HepG2 (cell line): ENCODE measurements around the gene MAPK11. TPM values are rescaled to one million over a fixed set of nuclear protein-coding genes. Genes with fewer than 3 reads are reported as not detected.

ENCODE experiments used
- AHR ChIP-seq: IDR thresholded peaks from 2 replicates; pipeline ENCODE4 v1.6.1; 2018; ENCODE audit warnings: missing genetic modification reagents, missing compliant biosample characterization
- E2F1 ChIP-seq: sonication (generic); formaldehyde crosslinking; IDR thresholded peaks from 2 replicates; pipeline ENCODE4 v1.5.0; 2020; ENCODE audit warnings: missing genetic modification reagents
- KMT2B ChIP-seq: IDR thresholded peaks from 2 replicates; pipeline ENCODE4 v1.6.1; 2016; ENCODE audit warnings: missing genetic modification reagents, missing compliant biosample characterization
- NR2C2 ChIP-seq: sonication (generic); formaldehyde crosslinking; IDR thresholded peaks from 2 replicates; pipeline ENCODE4 v1.4.0; 2020; ENCODE audit warnings: missing genetic modification reagents, mild to moderate bottlenecking, moderate library complexity, borderline replicate concordance
- PATZ1 ChIP-seq: sonication (generic); formaldehyde crosslinking; IDR thresholded peaks from 2 replicates; pipeline ENCODE4 v1.4.0; 2020; ENCODE audit warnings: missing genetic modification reagents
- PAWR ChIP-seq: sonication (generic); formaldehyde crosslinking; IDR thresholded peaks from 2 replicates; pipeline ENCODE4 v1.4.0; 2020; ENCODE audit warnings: missing genetic modification reagents, mild to moderate bottlenecking, borderline replicate concordance
- PHB2 ChIP-seq: fragments of 450-650 bp; IDR thresholded peaks from 2 replicates; pipeline ENCODE4 v1.6.1; 2018; ENCODE audit not compliant: partially characterized antibody
- POLR2G ChIP-seq: fragments of 200-400 bp; formaldehyde crosslinking; IDR thresholded peaks from 2 replicates; pipeline ENCODE4 v1.6.1; 2018; ENCODE audit warnings: mild to moderate bottlenecking, low read depth, low read length, moderate library complexity
- SIX1 ChIP-seq: sonication (generic); formaldehyde crosslinking; IDR thresholded peaks from 2 replicates; pipeline ENCODE4 v1.4.0; 2020; ENCODE audit warnings: missing genetic modification reagents, borderline replicate concordance
- SSRP1 ChIP-seq: IDR thresholded peaks from 2 replicates; pipeline ENCODE4 v1.6.1; 2016; ENCODE audit warnings: control low read depth
- TCF7L2 ChIP-seq: IDR thresholded peaks from 2 replicates; pipeline ENCODE4 v1.6.1; 2011; ENCODE audit warnings: mild to moderate bottlenecking, low read depth, low read length, moderate library complexity
- XBP1 ChIP-seq: sonication (generic); formaldehyde crosslinking; IDR thresholded peaks from 2 replicates; pipeline ENCODE4 v1.5.0; 2020; ENCODE audit warnings: missing genetic modification reagents
- ZBTB33 ChIP-seq: sonication (generic); formaldehyde crosslinking; IDR thresholded peaks from 2 replicates; pipeline ENCODE4 v1.4.0; 2020; ENCODE audit warnings: missing genetic modification reagents
- ZHX1 ChIP-seq: sonication (generic); formaldehyde crosslinking; IDR thresholded peaks from 2 replicates; pipeline ENCODE4 v1.8.1; 2022; ENCODE audit warnings: low read depth, mild to moderate bottlenecking, missing genetic modification reagents
- ZNF180 ChIP-seq: sonication (generic); formaldehyde crosslinking; IDR thresholded peaks from 2 replicates; pipeline ENCODE4 v1.4.0; 2020; ENCODE audit warnings: low read depth, missing genetic modification reagents, borderline replicate concordance
- ZNF329 ChIP-seq: sonication (generic); formaldehyde crosslinking; IDR thresholded peaks from 2 replicates; pipeline ENCODE4 v1.9.0; 2021; ENCODE audit warnings: low read depth, mild to moderate bottlenecking, missing genetic modification reagents
- ZNF44 ChIP-seq: sonication (generic); formaldehyde crosslinking; IDR thresholded peaks from 2 replicates; pipeline ENCODE4 v1.5.1; 2020; ENCODE audit warnings: mild to moderate bottlenecking, missing genetic modification reagents
- ZNF576 ChIP-seq: sonication (generic); formaldehyde crosslinking; IDR thresholded peaks from 2 replicates; pipeline ENCODE4 v1.4.0; 2020; ENCODE audit warnings: mild to moderate bottlenecking, missing genetic modification reagents
- ZNF749 ChIP-seq: sonication (generic); formaldehyde crosslinking; IDR thresholded peaks from 2 replicates; pipeline ENCODE4 v1.8.0; 2022; ENCODE audit warnings: mild to moderate bottlenecking, missing genetic modification reagents, moderate library complexity, borderline replicate concordance
- ZNF841 ChIP-seq: sonication (generic); formaldehyde crosslinking; IDR thresholded peaks from 2 replicates; pipeline ENCODE4 v1.8.1; 2023; ENCODE audit warnings: missing genetic modification reagents, borderline replicate concordance
- ZSCAN12 ChIP-seq: sonication (generic); formaldehyde crosslinking; IDR thresholded peaks from 2 replicates; pipeline ENCODE4 v1.9.0; 2021; ENCODE audit warnings: mild to moderate bottlenecking, missing genetic modification reagents
- polyA plus RNA-seq, 8 experiments: library from polyadenylated mRNA; depleted of rRNA in 3 of 8; stranded (reverse) in 7 of 8; unstranded in 1 of 8; fragments of >200 nt; fragmentation: Illumina TruSeq in 4 of 8; extraction: Trizol in 4 of 8; gene quantifications; 2 replicates each; pipeline versions ENCODE4 v1.2.1 to v1.2.3, GENCODE V29; 2011 to 2016; ENCODE audit warnings: low read depth in 4 of 8, missing spikeins in 1 of 8, mixed read lengths in 1 of 8; ENCODE audit not compliant: insufficient read depth in 1 of 8
- total RNA-seq, 5 experiments: library from RNA; depleted of rRNA; stranded (reverse); fragments of >200 nt; fragmentation: Illumina TruSeq; extraction: Trizol; gene quantifications; 2 replicates each; pipeline ENCODE4 v1.2.3, GENCODE V29; 2016; ENCODE audit warnings: low read depth in 1 of 5

MAPK11 gene
- total and polyA plus RNA-seq, 2 of the 13 experiments (the other 11 are each of a cell fraction or from before 2014, with no cell fraction given) = 0.15 to 0.17 TPM

- TF ChIP-seq ZNF180 (CRISPR knock-in tag) (no peak), ZNF749 (CRISPR knock-in tag) (0 out of 2 replicates have a peak, but pooled peaks have one; percentile 67), PATZ1 (CRISPR knock-in tag) (peak; percentile 24; the same call in 1 of the 2 replicates), ZSCAN12 (CRISPR knock-in tag) (peak; percentile 85; the same call in 1 of the 2 replicates), PAWR (CRISPR knock-in tag) (peak; percentile 47; the same call in 1 of the 2 replicates), ZNF329 (CRISPR knock-in tag) (peak; percentile 86; the same call in 1 of the 2 replicates), KMT2B (peak; percentile 92), NR2C2 (CRISPR knock-in tag) (peak; percentile 78), SIX1 (CRISPR knock-in tag) (no peak), PHB2 (no peak), ZBTB33 (CRISPR knock-in tag) (peak; percentile 44; the same call in 1 of the 2 replicates), E2F1 (CRISPR knock-in tag) (no peak), ZNF44 (peak; percentile 91), AHR (no peak), TCF7L2 (no peak), ZNF841 (CRISPR knock-in tag) (no peak), ZNF576 (no peak; the same call in 1 of the 2 replicates), ZHX1 (peak; percentile 89), POLR2G (peak; percentile 92), XBP1 (CRISPR knock-in tag) (no peak), SSRP1 (CRISPR knock-in tag) (no peak)
These were observed 25.6 kb downstream of the MAPK11 start, which contains the start of gene TUBGCP6 (continued) for GRCh38 chr22:50244420-50245213.
